Measurements from ENCODE around the gene STAU1.

DNA sequence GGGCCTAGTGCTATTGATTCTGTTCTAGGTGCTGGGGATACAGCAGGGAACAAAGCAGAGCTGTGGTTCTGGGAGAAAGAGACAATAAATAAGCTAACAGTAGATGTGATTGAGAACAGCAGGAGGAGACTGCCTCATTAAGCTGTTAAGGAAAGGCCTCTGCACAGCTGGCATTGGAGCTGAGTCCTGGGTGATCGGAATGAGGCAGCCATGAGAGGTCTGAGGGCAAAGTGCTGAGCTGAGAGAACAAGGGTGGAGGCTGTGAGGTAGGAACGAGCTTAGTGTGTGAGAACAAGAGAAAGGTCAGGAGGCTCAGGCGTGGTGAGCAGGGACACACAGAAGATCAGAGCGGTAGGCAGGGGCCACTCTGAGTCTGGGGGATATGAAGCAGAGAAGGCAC is 49.4 kb upstream of the STAU1 start:
- no peak for TF ChIP-seq EZH2 (IDR thresholded peaks at IDR 0.05)
- TF ChIP-seq, protein P1, sequence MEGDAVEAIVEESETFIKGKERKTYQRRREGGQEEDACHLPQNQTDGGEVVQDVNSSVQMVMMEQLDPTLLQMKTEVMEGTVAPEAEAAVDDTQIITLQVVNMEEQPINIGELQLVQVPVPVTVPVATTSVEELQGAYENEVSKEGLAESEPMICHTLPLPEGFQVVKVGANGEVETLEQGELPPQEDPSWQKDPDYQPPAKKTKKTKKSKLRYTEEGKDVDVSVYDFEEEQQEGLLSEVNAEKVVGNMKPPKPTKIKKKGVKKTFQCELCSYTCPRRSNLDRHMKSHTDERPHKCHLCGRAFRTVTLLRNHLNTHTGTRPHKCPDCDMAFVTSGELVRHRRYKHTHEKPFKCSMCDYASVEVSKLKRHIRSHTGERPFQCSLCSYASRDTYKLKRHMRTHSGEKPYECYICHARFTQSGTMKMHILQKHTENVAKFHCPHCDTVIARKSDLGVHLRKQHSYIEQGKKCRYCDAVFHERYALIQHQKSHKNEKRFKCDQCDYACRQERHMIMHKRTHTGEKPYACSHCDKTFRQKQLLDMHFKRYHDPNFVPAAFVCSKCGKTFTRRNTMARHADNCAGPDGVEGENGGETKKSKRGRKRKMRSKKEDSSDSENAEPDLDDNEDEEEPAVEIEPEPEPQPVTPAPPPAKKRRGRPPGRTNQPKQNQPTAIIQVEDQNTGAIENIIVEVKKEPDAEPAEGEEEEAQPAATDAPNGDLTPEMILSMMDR (IDR thresholded peaks at IDR 0.05) = no peak

Measured in neural progenitor cell (in vitro differentiated cells).